ENCODE data around the gene TBC1D19.

DNA sequence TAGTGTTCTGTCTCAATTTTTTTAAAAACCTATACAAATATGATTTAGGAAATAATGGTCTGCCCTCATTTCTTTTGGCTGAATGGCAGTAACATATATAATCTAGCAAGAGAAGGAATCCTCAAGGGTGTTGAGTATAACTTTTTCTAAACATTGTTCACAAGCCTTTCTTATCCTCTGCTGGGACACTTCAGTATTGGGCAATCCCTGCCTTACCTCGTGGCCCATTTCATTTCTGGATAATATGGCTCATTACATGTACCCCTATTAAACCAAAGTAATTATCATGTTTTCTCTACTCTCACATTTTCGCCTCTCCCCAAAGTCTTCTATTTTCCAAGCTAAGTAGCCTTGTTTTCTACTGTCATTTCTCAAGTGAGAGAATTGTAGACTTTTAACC is 166.0 kb downstream of the TBC1D19 start:
- TF ChIP-seq, protein P1, sequence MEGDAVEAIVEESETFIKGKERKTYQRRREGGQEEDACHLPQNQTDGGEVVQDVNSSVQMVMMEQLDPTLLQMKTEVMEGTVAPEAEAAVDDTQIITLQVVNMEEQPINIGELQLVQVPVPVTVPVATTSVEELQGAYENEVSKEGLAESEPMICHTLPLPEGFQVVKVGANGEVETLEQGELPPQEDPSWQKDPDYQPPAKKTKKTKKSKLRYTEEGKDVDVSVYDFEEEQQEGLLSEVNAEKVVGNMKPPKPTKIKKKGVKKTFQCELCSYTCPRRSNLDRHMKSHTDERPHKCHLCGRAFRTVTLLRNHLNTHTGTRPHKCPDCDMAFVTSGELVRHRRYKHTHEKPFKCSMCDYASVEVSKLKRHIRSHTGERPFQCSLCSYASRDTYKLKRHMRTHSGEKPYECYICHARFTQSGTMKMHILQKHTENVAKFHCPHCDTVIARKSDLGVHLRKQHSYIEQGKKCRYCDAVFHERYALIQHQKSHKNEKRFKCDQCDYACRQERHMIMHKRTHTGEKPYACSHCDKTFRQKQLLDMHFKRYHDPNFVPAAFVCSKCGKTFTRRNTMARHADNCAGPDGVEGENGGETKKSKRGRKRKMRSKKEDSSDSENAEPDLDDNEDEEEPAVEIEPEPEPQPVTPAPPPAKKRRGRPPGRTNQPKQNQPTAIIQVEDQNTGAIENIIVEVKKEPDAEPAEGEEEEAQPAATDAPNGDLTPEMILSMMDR (IDR thresholded peaks at IDR 0.05) = no peak
- no peak for TF ChIP-seq EP300 (IDR thresholded peaks at IDR 0.05)

Data from tibial nerve (tissue), 4 donors.